Trophoblast cell (in vitro differentiated cells and primary cell): ENCODE results near the gene SRP14.

Experiments
- DNase-seq, 2 donors: peaks; one replicate each; pipeline ENCODE4 v3.0.0-alpha.2; 2016
- H2AFZ ChIP-seq: 2 replicates; pipeline ENCODE4 v1.6.1; 2013; ENCODE audit warnings: low read length, moderate library complexity, mild to moderate bottlenecking; ENCODE audit not compliant: insufficient read depth, poor library complexity
- H2AK5ac ChIP-seq: 2 replicates; pipeline ENCODE4 v1.6.1; 2013; ENCODE audit warnings: mild to moderate bottlenecking, low read length
- H2BK120ac ChIP-seq: 2 replicates; pipeline ENCODE4 v1.6.1; 2013; ENCODE audit warnings: low read length, mild to moderate bottlenecking, moderate library complexity; ENCODE audit not compliant: insufficient read depth, poor library complexity
- H2BK12ac ChIP-seq: 2 replicates; pipeline ENCODE4 v1.6.1; 2013; ENCODE audit warnings: mild to moderate bottlenecking, low read length, moderate library complexity
- H2BK5ac ChIP-seq: 2 replicates; pipeline ENCODE4 v1.6.1; 2013; ENCODE audit warnings: low read length, low read depth, moderate library complexity, mild to moderate bottlenecking; ENCODE audit not compliant: poor library complexity
- H3K14ac ChIP-seq: 2 replicates; pipeline ENCODE4 v1.6.1; 2013; ENCODE audit warnings: mild to moderate bottlenecking, low read length
- H3K18ac ChIP-seq: 2 replicates; pipeline ENCODE4 v1.6.1; 2013; ENCODE audit warnings: mild to moderate bottlenecking, low read length
- H3K23ac ChIP-seq: 2 replicates; pipeline ENCODE4 v1.6.1; 2013; ENCODE audit warnings: low read length
- H3K27ac ChIP-seq: 2 replicates; pipeline ENCODE4 v1.5.1; 2013; ENCODE audit warnings: low read depth, mild to moderate bottlenecking, inconsistent platforms, low read length, moderate library complexity
- H3K27me3 ChIP-seq: 2 replicates; pipeline ENCODE4 v1.6.1; 2013; ENCODE audit warnings: inconsistent platforms, mild to moderate bottlenecking, low read length, moderate library complexity; ENCODE audit not compliant: insufficient read depth
- H3K36me3 ChIP-seq, 2 experiments: 1 replicate in 1 of 2; 2 replicates in 1 of 2; pipeline ENCODE4 v1.6.1; 2013; ENCODE audit warnings: low read length in 2 of 2, mild to moderate bottlenecking in 2 of 2, moderate library complexity in 1 of 2; ENCODE audit not compliant: insufficient read depth in 2 of 2, control insufficient read depth in 1 of 2
- H3K4ac ChIP-seq: 2 replicates; pipeline ENCODE4 v1.6.1; 2013; ENCODE audit warnings: low read depth, mild to moderate bottlenecking, low read length, moderate library complexity
- H3K4me1 ChIP-seq, 2 experiments: 1 replicate in 1 of 2; 2 replicates in 1 of 2; pipeline ENCODE4 v1.6.1; 2013; ENCODE audit warnings: low read length in 2 of 2, mild to moderate bottlenecking in 2 of 2, moderate library complexity in 1 of 2; ENCODE audit not compliant: insufficient read depth in 2 of 2, control insufficient read depth in 1 of 2
- H3K4me2 ChIP-seq: 2 replicates; pipeline ENCODE4 v1.6.1; 2013; ENCODE audit warnings: inconsistent platforms, mild to moderate bottlenecking, low read length, moderate library complexity
- H3K4me3 ChIP-seq: 2 replicates; pipeline ENCODE4 v1.5.1; 2013; ENCODE audit warnings: mild to moderate bottlenecking, low read depth, low read length, inconsistent platforms
- H3K79me1 ChIP-seq: one replicate; pipeline ENCODE4 v1.6.1; 2013; ENCODE audit warnings: low read length
- H3K79me2 ChIP-seq: 2 replicates; pipeline ENCODE4 v1.6.1; 2013; ENCODE audit warnings: low read length, mild to moderate bottlenecking; ENCODE audit not compliant: control insufficient read depth, insufficient read depth, poor library complexity
- H3K9ac ChIP-seq: 2 replicates; pipeline ENCODE4 v1.6.1; 2013; ENCODE audit warnings: mild to moderate bottlenecking, low read length
- H3K9me3 ChIP-seq: 2 replicates; pipeline ENCODE4 v1.6.1; 2013; ENCODE audit warnings: low read depth, mild to moderate bottlenecking, control low read depth, inconsistent platforms, low read length; ENCODE audit not compliant: insufficient read depth
- H4K12ac ChIP-seq: 2 replicates; pipeline ENCODE4 v1.6.1; 2013; ENCODE audit warnings: low read depth, mild to moderate bottlenecking, low read length, moderate library complexity
- H4K8ac ChIP-seq: 2 replicates; pipeline ENCODE4 v1.6.1; 2013; ENCODE audit warnings: low read depth, mild to moderate bottlenecking, low read length, moderate library complexity
- H4K91ac ChIP-seq: one replicate; pipeline ENCODE4 v1.6.1; 2013; ENCODE audit warnings: low read depth, mild to moderate bottlenecking, low read length, moderate library complexity
- WGBS: extraction: QIAGEN DNeasy Blood & Tissue Kit; methylation state at CpG from one replicate; pipeline ENCODE4 v1.1.7; 2013; ENCODE audit warnings: missing lambda C conversion rate; ENCODE audit not compliant: insufficient read length, insufficient coverage; ENCODE audit errors: extremely low coverage; 5-methylcytosine and 5-hydroxymethylcytosine counted together

Gene SRP14

GRCh38 chr15:39987821-39988220 is 51.2 kb downstream of the SRP14 start:
- no peaks in the 10 kb centered on the region for H3K79me1 ChIP-seq
- no peak overlapping the region for H3K4ac ChIP-seq
- H4K12ac ChIP-seq: no peak overlapping the region
- H3K4me1 ChIP-seq: no peaks in the 10 kb centered on the region
- H3K27ac ChIP-seq: no peak overlapping the region
- no peak overlapping the region for H3K9ac ChIP-seq
- no peak overlapping the region for H4K91ac ChIP-seq
- H2BK12ac ChIP-seq: no peak overlapping the region
- H2BK5ac ChIP-seq: no peak overlapping the region
- no peak overlapping the region for H2AK5ac ChIP-seq
- no peak overlapping the region for H2AFZ ChIP-seq
- H3K79me2 ChIP-seq: no peaks in the 10 kb centered on the region
- no peak overlapping the region for H3K23ac ChIP-seq
- no peaks in the 10 kb centered on the region for H3K27me3 ChIP-seq
- no peak overlapping the region for H2BK120ac ChIP-seq
- no peak overlapping the region for H3K18ac ChIP-seq
- H4K8ac ChIP-seq: no peak overlapping the region
- H3K4me2 ChIP-seq: no peak overlapping the region
- no CpG with 5 or more reads among the region's 7 CpGs for WGBS
- no peak overlapping the region for H3K4me3 ChIP-seq
- H3K36me3 ChIP-seq: peaks cover 7 to 32% of the 10 kb centered on the region in 2 experiments
- DNase-seq: no peak
- H3K14ac ChIP-seq: no peak overlapping the region
- H3K9me3 ChIP-seq: no peaks in the 10 kb centered on the region
